B cell (primary cell): Measurements from ENCODE around the gene TOMM34. TPM values are rescaled to one million over a fixed set of nuclear protein-coding genes. Genes with fewer than 3 reads are reported as not detected.

Experiments used
- ATAC-seq: fragments of 200-7000 bp; cut with Tn5 transposase; one replicate; pipeline ENCODE4 v1.10.0; 2021; ENCODE audit warnings: low read depth, mild to moderate bottlenecking, moderate number of reproducible peaks, moderate library complexity
- CTCF ChIA-PET: fragments of 350-600 bp; sonication (Branson Sonifier 250); formaldehyde crosslinking; loops from one replicate; lab custom pipeline; 2021; ENCODE audit warnings: antibody characterized with exemption, inconsistent platforms; lab: Charles Lee
- POLR2A ChIA-PET: fragments of 350-600 bp; sonication (Branson Sonifier 250); formaldehyde crosslinking; loops from one replicate; lab custom pipeline; 2021; ENCODE audit warnings: antibody characterized with exemption; lab: Charles Lee
- DNase-seq: peaks from one replicate; pipeline ENCODE4 v3.0.0; 2013
- H2AFZ ChIP-seq: 2 replicates; pipeline ENCODE4 v1.6.1; 2012; ENCODE audit warnings: mild to moderate bottlenecking, low read depth, low read length; ENCODE audit not compliant: insufficient read depth, poor library complexity, severe bottlenecking
- H3K27ac ChIP-seq, 2 donors: 1 replicate in 1 of 2; 2 replicates in 1 of 2; pipeline ENCODE4 v1.5.1; 2012 to 2013; ENCODE audit warnings: low read length in 2 of 2, mild to moderate bottlenecking in 2 of 2, moderate library complexity in 1 of 2
- H3K27me3 ChIP-seq, 4 experiments: fragments of 200-600 bp in 1 of 4; sonication (generic) in 1 of 4; replicated peaks in 1 of 4; 1 replicate in 2 of 4; 2 replicates in 2 of 4; pipeline versions ENCODE4 v1.6.1 to v1.7.0; 2013 to 2016; ENCODE audit warnings: low read length in 3 of 4, mild to moderate bottlenecking in 2 of 4, mixed read lengths in 1 of 4, moderate library complexity in 1 of 4; ENCODE audit not compliant: insufficient read depth in 4 of 4, control insufficient read depth in 3 of 4; ENCODE audit errors: control extremely low read depth in 1 of 4
- H3K36me3 ChIP-seq, 2 experiments: replicated peaks in 1 of 2; 1 replicate in 1 of 2; 2 replicates in 1 of 2; pipeline versions ENCODE4 v1.6.1 to v1.7.1; 2013; ENCODE audit warnings: low read length in 1 of 2; ENCODE audit not compliant: insufficient read depth in 2 of 2, control insufficient read depth in 1 of 2; ENCODE audit errors: control extremely low read depth in 1 of 2, extremely low read depth in 1 of 2
- H3K4me1 ChIP-seq, 2 donors: fragments of 200-600 bp in 1 of 2; sonication (generic) in 1 of 2; 1 replicate in 1 of 2; 2 replicates in 1 of 2; pipeline versions ENCODE4 v1.5.1 to v1.6.1; 2013 to 2017; ENCODE audit warnings: low read length in 2 of 2; ENCODE audit not compliant: control insufficient read depth in 2 of 2, insufficient read depth in 2 of 2
- H3K4me2 ChIP-seq: replicated peaks from 2 replicates; pipeline ENCODE3; 2012; ENCODE audit warnings: mild to moderate bottlenecking, low read depth, low read length; ENCODE audit not compliant: poor library complexity, severe bottlenecking
- H3K4me3 ChIP-seq, 5 experiments: fragments of 200-600 bp in 1 of 5; sonication (generic) in 1 of 5; 1 replicate in 3 of 5; 2 replicates in 2 of 5; pipeline versions ENCODE4 v1.5.1 to v1.7.0; 2011 to 2016; ENCODE audit warnings: low read length in 4 of 5, mild to moderate bottlenecking in 4 of 5, low read depth in 2 of 5, control low read depth in 1 of 5, moderate library complexity in 1 of 5; ENCODE audit not compliant: insufficient read depth in 1 of 5; ENCODE audit errors: control extremely low read depth in 1 of 5, extremely low read depth in 1 of 5
- H3K79me2 ChIP-seq: fragments of 200-600 bp; sonication (generic); one replicate; pipeline ENCODE4 v1.6.0; 2016; ENCODE audit warnings: low read length; ENCODE audit not compliant: control insufficient read depth, insufficient read depth
- H3K9ac ChIP-seq: fragments of 200-600 bp; sonication (generic); 2 replicates; pipeline ENCODE4 v1.6.1; 2017; ENCODE audit warnings: mild to moderate bottlenecking, low read length, moderate library complexity
- H3K9me3 ChIP-seq, 3 donors: one replicate each; pipeline versions ENCODE4 v1.6.1 to v1.7.1; 2013; ENCODE audit warnings: low read length in 2 of 3; ENCODE audit not compliant: control insufficient read depth in 2 of 3, insufficient read depth in 1 of 3; ENCODE audit errors: control extremely low read depth in 1 of 3
- H4K20me1 ChIP-seq: 2 replicates; pipeline ENCODE4 v1.6.0; 2012; ENCODE audit warnings: mild to moderate bottlenecking, low read length; ENCODE audit not compliant: insufficient read depth, control insufficient read depth, poor library complexity, severe bottlenecking
- H3K27ac Mint-ChIP-seq: one replicate; pipeline ENCODE4 v1.8.0; 2021; ENCODE audit warnings: mixed read lengths
- H3K27me3 Mint-ChIP-seq: one replicate; pipeline ENCODE4 v1.8.0; 2021; ENCODE audit warnings: mixed read lengths
- H3K4me1 Mint-ChIP-seq: one replicate; pipeline ENCODE4 v1.8.0; 2021; ENCODE audit warnings: mixed read lengths
- H3K4me3 Mint-ChIP-seq: one replicate; pipeline ENCODE4 v1.8.0; 2021; ENCODE audit warnings: mixed read lengths
- H3K9me3 Mint-ChIP-seq: one replicate; pipeline ENCODE4 v1.8.0; 2022; ENCODE audit warnings: mixed read lengths; ENCODE audit not compliant: insufficient read depth
- EZH2 ChIP-seq: IDR thresholded peaks from 2 replicates; pipeline ENCODE4 v1.6.1; 2012; ENCODE audit warnings: borderline replicate concordance, low read depth, mild to moderate bottlenecking, moderate library complexity, low read length; ENCODE audit not compliant: insufficient read depth, poor library complexity, severe bottlenecking
- WGBS: methylation state at CpG from one replicate; pipeline ENCODE4 v1.1.5; 2013; ENCODE audit warnings: missing lambda C conversion rate; ENCODE audit not compliant: insufficient coverage; 5-methylcytosine and 5-hydroxymethylcytosine counted together
- intact Hi-C: fragments of 100-400 bp; cut with micrococcal nuclease; formaldehyde crosslinking; loops from one replicate; pipeline ENCODE4 v1.10.0; 2022
- polyA plus RNA-seq: library from polyadenylated mRNA; depleted of rRNA; stranded (reverse); fragments of >200 nt; gene quantifications from 2 replicates; pipeline ENCODE4 v1.2.3, GENCODE V29; 2012
- total RNA-seq, 2 donors: library from RNA; stranded (reverse); fragments of 120-200 nt in 1 of 2; gene quantifications; 1 replicate in 1 of 2; 2 replicates in 1 of 2; pipeline versions ENCODE4 v1.2.3 to v1.2.4, GENCODE V29; 2013 to 2022
- TF ChIP-seq, protein P1 (sequence below): fragments of 200-600 bp; IDR thresholded peaks from one replicate; pipeline ENCODE4 v1.8.0; 2022; ENCODE audit warnings: antibody characterized with exemption, mild to moderate bottlenecking

The TOMM34 gene
- total and polyA plus RNA-seq, 2 donors (not counting 1 experiment from before 2014, with no cell fraction given) = 19.1 to 21.8 TPM

DNA sequence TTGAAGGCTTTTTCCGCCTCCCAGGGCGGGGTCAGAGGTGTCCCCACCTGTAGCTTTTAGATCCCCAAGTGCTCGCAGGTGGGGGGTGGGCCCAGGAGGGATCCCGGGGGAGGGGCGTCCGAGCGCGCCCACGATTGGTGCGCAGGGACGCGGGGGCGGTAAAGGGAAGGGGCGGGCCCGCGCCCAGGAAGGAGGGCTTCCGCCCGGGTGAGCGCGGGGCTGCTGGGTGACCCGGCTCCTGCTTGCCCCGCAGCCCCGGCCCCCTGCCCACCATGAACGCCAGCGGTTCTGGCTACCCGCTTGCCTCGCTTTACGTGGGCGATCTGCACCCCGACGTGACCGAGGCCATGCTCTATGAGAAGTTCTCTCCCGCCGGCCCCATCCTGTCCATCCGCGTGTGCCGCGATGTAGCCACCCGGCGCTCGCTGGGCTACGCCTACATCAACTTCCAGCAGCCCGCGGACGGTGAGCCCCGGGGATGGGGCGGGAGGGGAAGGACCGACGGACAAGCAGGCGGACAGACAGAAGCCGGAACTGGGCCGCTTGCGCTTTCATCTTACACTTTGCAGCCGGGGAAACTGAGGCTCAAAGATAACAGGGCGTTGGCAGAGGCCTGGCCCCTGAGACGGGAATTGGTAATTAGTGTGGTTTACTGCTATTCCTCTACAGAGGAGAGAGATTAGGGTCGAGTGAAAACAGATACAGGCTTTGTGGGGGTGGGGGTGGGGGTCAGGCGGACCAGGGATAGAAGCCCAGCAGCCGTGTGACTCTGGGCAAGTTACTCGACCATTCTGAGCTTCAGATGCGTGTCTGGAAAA lies 50.1 kb downstream of the TOMM34 start, which contains the start of gene PABPC1L:
TSS of gene PABPC1L (plus strand) at position 189 of the 818 bp plus-strand sequence. CDS start at position 273, 84 bp downstream.
- DNase-seq = peak; percentile 84
- Mint-ChIP-seq H3K4me3 (peak within 1 kb of the TSS; percentile 91), H3K4me1 (peaks cover 24% of the 10 kb centered on the region), H3K9me3 (no peaks in the 10 kb centered on the region), H3K27me3 (no peaks in the 10 kb centered on the region), H3K27ac (peak within 1 kb of the TSS; percentile 65)
- Histone ChIP-seq H3K4me3 (peak within 1 kb of the TSS; percentile 50 to 85 (median 81)), H2AFZ (peak within 1 kb of the TSS; percentile 84), H3K4me1 (peaks cover 13 to 18% of the 10 kb centered on the region in 2 donors), H3K4me2 (peak within 1 kb of the TSS; percentile 93), H3K9me3 (no peaks in the 10 kb centered on the region), H3K27ac (peak within 1 kb of the TSS in 1 of 2 donors; percentile 65), H3K27me3 (no peaks in the 10 kb centered on the region), H3K36me3 (peaks cover 1 to 41% of the 10 kb centered on the region in 2 experiments), H4K20me1 (peaks cover 17% of the 10 kb centered on the region), H3K9ac (peak within 1 kb of the TSS; percentile 80), H3K79me2 (peaks cover 14% of the 10 kb centered on the region)
- intact Hi-C loops = loop anchor here (1.0 to 2.0 kb wide), 3 partner anchors 25 to 187 kb away; partner anchors contain the start of genes TOMM34 and YWHAB
- 3% methylated on average over 56 of the region's 61 CpGs for WGBS
- ATAC-seq = peak; percentile 98
- TF ChIP-seq EZH2 = no peak
- TF ChIP-seq, protein P1, sequence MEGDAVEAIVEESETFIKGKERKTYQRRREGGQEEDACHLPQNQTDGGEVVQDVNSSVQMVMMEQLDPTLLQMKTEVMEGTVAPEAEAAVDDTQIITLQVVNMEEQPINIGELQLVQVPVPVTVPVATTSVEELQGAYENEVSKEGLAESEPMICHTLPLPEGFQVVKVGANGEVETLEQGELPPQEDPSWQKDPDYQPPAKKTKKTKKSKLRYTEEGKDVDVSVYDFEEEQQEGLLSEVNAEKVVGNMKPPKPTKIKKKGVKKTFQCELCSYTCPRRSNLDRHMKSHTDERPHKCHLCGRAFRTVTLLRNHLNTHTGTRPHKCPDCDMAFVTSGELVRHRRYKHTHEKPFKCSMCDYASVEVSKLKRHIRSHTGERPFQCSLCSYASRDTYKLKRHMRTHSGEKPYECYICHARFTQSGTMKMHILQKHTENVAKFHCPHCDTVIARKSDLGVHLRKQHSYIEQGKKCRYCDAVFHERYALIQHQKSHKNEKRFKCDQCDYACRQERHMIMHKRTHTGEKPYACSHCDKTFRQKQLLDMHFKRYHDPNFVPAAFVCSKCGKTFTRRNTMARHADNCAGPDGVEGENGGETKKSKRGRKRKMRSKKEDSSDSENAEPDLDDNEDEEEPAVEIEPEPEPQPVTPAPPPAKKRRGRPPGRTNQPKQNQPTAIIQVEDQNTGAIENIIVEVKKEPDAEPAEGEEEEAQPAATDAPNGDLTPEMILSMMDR = no peak
- ChIA-PET CTCF (interaction anchor here (0.7 to 3.1 kb wide), 7 partner anchors 17 to 225 kb away, joined by 3 to 13 read pairs (median 5); no protein-coding TSS in a partner anchor), POLR2A (interaction anchor here (0.6 to 0.8 kb wide), 6 partner anchors 14 to 404 kb away, joined by 3 to 4 read pairs (median 4); partner anchors contain the start of gene STK4)
